Measurements from ENCODE around the gene HIF1A. TPM values are rescaled to one million over a fixed set of nuclear protein-coding genes. Genes with fewer than 3 reads are reported as not detected.
"Not testable (repeated sequence)": the region's sequence is repeated elsewhere in the genome, so short reads cannot be mapped to it uniquely, and the experiment has no call there.

Gene HIF1A
- total and polyA plus RNA-seq, 2 experiments from 2014 or later = 113 to 242 TPM

DNA sequence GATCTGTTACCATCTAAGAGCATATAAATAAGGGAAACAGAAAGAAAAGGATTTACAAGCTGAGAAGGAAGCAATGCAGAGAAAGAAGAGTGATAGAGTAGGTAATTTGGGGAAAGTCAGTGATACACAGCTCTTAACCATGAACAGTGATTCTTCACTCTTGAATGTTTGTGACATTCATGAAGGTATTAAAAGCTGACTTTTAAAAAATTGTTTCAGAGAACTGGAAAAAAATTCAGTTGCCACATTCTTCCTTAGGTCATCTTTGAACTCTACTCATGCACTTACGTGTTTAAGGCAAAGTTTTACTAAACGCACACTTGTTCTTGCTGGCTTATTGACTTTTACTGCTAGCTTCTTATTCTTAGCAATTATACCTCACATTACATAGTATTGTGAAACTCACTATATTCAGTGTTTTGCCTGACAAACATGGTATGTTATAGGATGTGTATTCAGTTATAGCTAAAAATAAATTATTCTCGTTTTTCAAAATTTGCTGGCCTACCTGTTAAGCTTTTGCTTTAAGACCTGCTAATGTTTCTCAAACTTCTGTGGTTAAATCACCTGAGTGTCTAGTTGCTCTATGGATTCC is 10.9 kb downstream of the HIF1A start:
- Histone ChIP-seq H3K27me3 (ENCODE audit: insufficient read depth) (no peaks in the 10 kb centered on the region), H3K27ac (ENCODE audit: low read depth) (no peak overlapping the region), H3F3A (replicated peaks; ENCODE audit: low read depth) (no peaks in the 10 kb centered on the region), H4K20me1 (replicated peaks; ENCODE audit: insufficient read depth) (peaks cover 66% of the 10 kb centered on the region), H3K9me2 (ENCODE audit: insufficient read depth) (no peaks in the 10 kb centered on the region), H3K36me3 (ENCODE audit: insufficient read depth) (no peaks in the 10 kb centered on the region), H3K4me1 (ENCODE audit: insufficient read depth) (peaks cover 41% of the 10 kb centered on the region), H2AFZ (no peak overlapping the region), H3K79me2 (replicated peaks; ENCODE audit: insufficient read depth) (peaks cover 100% of the 10 kb centered on the region), H3K4me2 (no peak overlapping the region), H3K4me3 (no peak overlapping the region)
- H3K9me3 Mint-ChIP-seq = no peaks in the 10 kb centered on the region
- TF ChIP-seq, protein P1, sequence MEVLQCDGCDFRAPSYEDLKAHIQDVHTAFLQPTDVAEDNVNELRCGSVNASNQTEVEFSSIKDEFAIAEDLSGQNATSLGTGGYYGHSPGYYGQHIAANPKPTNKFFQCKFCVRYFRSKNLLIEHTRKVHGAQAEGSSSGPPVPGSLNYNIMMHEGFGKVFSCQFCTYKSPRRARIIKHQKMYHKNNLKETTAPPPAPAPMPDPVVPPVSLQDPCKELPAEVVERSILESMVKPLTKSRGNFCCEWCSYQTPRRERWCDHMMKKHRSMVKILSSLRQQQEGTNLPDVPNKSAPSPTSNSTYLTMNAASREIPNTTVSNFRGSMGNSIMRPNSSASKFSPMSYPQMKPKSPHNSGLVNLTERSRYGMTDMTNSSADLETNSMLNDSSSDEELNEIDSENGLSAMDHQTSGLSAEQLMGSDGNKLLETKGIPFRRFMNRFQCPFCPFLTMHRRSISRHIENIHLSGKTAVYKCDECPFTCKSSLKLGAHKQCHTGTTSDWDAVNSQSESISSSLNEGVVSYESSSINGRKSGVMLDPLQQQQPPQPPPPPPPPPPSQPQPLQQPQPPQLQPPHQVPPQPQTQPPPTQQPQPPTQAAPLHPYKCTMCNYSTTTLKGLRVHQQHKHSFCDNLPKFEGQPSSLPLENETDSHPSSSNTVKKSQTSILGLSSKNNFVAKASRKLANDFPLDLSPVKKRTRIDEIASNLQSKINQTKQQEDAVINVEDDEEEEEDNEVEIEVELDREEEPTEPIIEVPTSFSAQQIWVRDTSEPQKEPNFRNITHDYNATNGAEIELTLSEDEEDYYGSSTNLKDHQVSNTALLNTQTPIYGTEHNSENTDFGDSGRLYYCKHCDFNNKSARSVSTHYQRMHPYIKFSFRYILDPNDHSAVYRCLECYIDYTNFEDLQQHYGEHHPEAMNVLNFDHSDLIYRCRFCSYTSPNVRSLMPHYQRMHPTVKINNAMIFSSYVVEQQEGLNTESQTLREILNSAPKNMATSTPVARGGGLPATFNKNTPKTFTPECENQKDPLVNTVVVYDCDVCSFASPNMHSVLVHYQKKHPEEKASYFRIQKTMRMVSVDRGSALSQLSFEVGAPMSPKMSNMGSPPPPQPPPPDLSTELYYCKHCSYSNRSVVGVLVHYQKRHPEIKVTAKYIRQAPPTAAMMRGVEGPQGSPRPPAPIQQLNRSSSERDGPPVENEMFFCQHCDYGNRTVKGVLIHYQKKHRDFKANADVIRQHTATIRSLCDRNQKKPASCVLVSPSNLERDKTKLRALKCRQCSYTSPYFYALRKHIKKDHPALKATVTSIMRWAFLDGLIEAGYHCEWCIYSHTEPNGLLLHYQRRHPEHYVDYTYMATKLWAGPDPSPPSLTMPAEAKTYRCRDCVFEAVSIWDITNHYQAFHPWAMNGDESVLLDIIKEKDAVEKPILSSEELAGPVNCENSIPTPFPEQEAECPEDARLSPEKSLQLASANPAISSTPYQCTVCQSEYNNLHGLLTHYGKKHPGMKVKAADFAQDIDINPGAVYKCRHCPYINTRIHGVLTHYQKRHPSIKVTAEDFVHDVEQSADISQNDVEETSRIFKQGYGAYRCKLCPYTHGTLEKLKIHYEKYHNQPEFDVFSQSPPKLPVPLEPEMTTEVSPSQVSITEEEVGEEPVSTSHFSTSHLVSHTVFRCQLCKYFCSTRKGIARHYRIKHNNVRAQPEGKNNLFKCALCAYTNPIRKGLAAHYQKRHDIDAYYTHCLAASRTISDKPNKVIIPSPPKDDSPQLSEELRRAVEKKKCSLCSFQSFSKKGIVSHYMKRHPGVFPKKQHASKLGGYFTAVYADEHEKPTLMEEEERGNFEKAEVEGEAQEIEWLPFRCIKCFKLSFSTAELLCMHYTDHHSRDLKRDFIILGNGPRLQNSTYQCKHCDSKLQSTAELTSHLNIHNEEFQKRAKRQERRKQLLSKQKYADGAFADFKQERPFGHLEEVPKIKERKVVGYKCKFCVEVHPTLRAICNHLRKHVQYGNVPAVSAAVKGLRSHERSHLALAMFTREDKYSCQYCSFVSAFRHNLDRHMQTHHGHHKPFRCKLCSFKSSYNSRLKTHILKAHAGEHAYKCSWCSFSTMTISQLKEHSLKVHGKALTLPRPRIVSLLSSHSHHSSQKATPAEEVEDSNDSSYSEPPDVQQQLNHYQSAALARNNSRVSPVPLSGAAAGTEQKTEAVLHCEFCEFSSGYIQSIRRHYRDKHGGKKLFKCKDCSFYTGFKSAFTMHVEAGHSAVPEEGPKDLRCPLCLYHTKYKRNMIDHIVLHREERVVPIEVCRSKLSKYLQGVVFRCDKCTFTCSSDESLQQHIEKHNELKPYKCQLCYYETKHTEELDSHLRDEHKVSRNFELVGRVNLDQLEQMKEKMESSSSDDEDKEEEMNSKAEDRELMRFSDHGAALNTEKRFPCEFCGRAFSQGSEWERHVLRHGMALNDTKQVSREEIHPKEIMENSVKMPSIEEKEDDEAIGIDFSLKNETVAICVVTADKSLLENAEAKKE (CRISPR knock-in tag; IDR thresholded peaks at IDR 0.05) = no peak
- TF ChIP-seq ZNF114 (CRISPR knock-in tag; IDR thresholded peaks at IDR 0.05) (no peak), EZH2phosphoT487 (IDR thresholded peaks at IDR 0.05; ENCODE audit: unreplicated experiment) (no peak), STAT1 (IDR thresholded peaks at IDR 0.05; ENCODE audit: unreplicated experiment) (no peak), NANOG (IDR thresholded peaks at IDR 0.05; ENCODE audit: borderline replicate concordance) (no peak)
- TF ChIP-seq, protein P2, sequence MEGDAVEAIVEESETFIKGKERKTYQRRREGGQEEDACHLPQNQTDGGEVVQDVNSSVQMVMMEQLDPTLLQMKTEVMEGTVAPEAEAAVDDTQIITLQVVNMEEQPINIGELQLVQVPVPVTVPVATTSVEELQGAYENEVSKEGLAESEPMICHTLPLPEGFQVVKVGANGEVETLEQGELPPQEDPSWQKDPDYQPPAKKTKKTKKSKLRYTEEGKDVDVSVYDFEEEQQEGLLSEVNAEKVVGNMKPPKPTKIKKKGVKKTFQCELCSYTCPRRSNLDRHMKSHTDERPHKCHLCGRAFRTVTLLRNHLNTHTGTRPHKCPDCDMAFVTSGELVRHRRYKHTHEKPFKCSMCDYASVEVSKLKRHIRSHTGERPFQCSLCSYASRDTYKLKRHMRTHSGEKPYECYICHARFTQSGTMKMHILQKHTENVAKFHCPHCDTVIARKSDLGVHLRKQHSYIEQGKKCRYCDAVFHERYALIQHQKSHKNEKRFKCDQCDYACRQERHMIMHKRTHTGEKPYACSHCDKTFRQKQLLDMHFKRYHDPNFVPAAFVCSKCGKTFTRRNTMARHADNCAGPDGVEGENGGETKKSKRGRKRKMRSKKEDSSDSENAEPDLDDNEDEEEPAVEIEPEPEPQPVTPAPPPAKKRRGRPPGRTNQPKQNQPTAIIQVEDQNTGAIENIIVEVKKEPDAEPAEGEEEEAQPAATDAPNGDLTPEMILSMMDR (conservative IDR thresholded peaks at IDR 0.05; ENCODE audit: low read depth in 2 of 2) = no peak
- peaks cover under 1% of the 10 kb centered on the region for H3K27me3 Mint-ChIP-seq (ENCODE audit: insufficient read depth, low read depth, poor library complexity)
- no peak for DNase-seq (ENCODE audit: low spot score)
- H3K4me1 Mint-ChIP-seq = peaks cover 48% of the 10 kb centered on the region
- H3K36me3 Mint-ChIP-seq (ENCODE audit: low read depth) = peaks cover 7% of the 10 kb centered on the region; the same call in 2 of the 3 replicates
- no peak overlapping the region for H3K27ac Mint-ChIP-seq
- H3K4me3 Mint-ChIP-seq = no peak overlapping the region
- no peak for ATAC-seq

DNA sequence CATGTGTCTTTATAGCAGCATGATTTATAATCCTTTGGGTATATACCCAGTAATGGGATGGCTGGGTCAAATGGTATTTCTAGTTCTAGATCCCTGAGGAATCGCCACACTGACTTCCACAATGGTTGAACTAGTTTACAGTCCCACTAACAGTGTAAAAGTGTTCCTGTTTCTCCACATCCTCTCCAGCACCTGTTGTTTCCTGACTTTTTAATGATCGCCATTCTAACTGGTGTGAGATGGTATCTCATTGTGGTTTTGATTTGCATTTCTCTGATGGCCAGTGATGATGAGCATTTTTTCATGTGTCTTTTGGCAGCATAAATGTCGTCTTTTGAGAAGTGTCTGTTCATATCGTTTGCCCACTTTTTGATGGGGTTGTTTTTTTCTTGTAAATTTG is 12.5 kb downstream of the HIF1A start:
- H3K79me2 ChIP-seq (replicated peaks; ENCODE audit: insufficient read depth) = peaks cover 100% of the 10 kb centered on the region
- H3K4me2 ChIP-seq; H3K9me3 Mint-ChIP-seq; H3K27me3 ChIP-seq (ENCODE audit: insufficient read depth); H2AFZ ChIP-seq; H3K27ac ChIP-seq (ENCODE audit: low read depth); H3K27me3 Mint-ChIP-seq (ENCODE audit: insufficient read depth, low read depth, poor library complexity); H3K36me3 ChIP-seq (ENCODE audit: insufficient read depth); DNase-seq (ENCODE audit: low spot score); ATAC-seq; H3K9me2 ChIP-seq (ENCODE audit: insufficient read depth); H3F3A ChIP-seq (replicated peaks; ENCODE audit: low read depth); H3K4me3 Mint-ChIP-seq; H3K27ac Mint-ChIP-seq; H3K36me3 Mint-ChIP-seq (ENCODE audit: low read depth); H3K4me3 ChIP-seq: not testable (repeated sequence)
- H3K4me1 Mint-ChIP-seq = peaks cover 51% of the 10 kb centered on the region
- H4K20me1 ChIP-seq (replicated peaks; ENCODE audit: insufficient read depth) = peaks cover 80% of the 10 kb centered on the region
- peaks cover 42% of the 10 kb centered on the region for H3K4me1 ChIP-seq (ENCODE audit: insufficient read depth)

DNA sequence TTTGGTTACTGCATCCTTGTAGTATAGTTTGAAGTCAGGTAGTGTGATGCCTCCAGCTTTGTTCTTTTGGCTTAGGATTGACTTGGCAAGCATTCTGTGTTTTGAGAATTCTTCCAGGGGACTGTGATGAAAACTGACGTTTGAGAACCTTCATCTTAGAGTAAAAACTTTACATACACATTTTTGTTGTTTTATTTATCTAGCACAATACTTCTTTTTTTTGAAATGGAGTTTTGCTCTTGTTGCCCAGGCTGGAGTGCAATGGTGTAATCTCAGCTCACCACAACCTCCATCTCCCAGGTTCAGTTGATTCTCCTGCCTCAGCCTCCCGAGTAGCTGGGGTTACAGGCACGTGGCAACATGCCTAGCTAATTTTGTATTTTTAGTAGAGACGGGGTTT is 13.4 kb downstream of the HIF1A start:
- H3K9me3 Mint-ChIP-seq; H3K4me2 ChIP-seq; H3K27me3 Mint-ChIP-seq (ENCODE audit: insufficient read depth, low read depth, poor library complexity); H3K27ac ChIP-seq (ENCODE audit: low read depth); H3K27ac Mint-ChIP-seq; H3K4me3 Mint-ChIP-seq; H2AFZ ChIP-seq; H3K36me3 ChIP-seq (ENCODE audit: insufficient read depth); H3K27me3 ChIP-seq (ENCODE audit: insufficient read depth); ATAC-seq; H3K9me2 ChIP-seq (ENCODE audit: insufficient read depth); H3K36me3 Mint-ChIP-seq (ENCODE audit: low read depth); H3K4me3 ChIP-seq; DNase-seq (ENCODE audit: low spot score); H3F3A ChIP-seq (replicated peaks; ENCODE audit: low read depth): not testable (repeated sequence)
- peaks cover 79% of the 10 kb centered on the region for H4K20me1 ChIP-seq (replicated peaks; ENCODE audit: insufficient read depth)
- H3K79me2 ChIP-seq (replicated peaks; ENCODE audit: insufficient read depth) = peaks cover 100% of the 10 kb centered on the region
- peaks cover 42% of the 10 kb centered on the region for H3K4me1 ChIP-seq (ENCODE audit: insufficient read depth)
- H3K4me1 Mint-ChIP-seq = peaks cover 50% of the 10 kb centered on the region
